Measurements from ENCODE around the gene SSC5D. TPM values are rescaled to one million over a fixed set of nuclear protein-coding genes. Genes with fewer than 3 reads are reported as not detected.

The SSC5D gene
- polyA plus RNA-seq, 1 of the 3 experiments (the other 2 are of a cell fraction) = 4.9 TPM

DNA sequence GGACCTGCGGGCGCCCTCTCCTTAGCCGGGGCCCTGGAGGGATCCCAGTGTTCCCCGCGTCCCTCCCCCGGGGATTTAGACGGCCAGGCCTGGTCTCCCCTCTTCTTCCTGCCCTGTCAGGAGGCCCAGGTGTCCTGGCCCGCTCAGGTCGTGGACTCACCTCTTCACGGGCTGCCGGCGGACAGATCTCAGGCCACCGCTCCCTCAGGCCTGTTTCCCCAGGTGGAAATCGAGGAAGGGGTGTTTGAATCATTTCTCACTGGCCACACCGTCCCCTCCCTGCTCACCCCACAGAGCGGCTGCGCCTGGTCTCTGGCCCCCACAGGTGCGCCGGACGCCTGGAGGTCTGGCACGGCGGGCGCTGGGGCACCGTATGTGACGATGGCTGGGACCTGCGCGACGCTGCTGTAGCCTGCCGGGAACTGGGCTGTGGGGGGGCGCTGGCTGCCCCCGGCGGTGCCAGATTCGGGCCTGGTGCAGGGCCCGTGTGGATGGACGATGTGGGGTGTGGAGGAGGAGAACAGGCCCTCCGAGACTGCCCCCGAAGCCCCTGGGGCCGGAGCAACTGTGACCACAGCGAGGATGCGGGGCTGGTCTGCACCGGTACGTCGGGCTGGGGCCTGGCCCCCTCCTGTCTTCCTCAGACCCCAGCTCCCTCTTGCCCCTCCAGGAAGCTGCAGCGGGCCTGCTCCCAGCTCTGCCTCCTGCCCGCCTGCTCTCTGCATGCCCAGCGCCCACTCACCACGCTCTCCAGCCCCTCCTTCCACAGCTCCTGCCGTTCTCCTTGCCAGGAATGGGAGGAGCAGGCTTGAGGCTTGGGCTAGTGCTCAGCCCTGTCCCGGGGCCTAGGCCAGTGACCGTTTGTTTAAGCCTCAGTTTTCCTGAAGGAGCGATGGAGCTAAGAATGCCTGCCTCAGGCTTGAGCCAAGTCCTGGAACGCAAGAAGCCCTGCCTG is 2.5 kb downstream of the SSC5D start:
- POLR2A ChIA-PET = interaction anchor here (1.6 to 1.8 kb wide), 2 partner anchors 13 to 14 kb away, joined by 3 to 6 read pairs; partner anchors contain the start of gene ZNF628
- H3K4me2 ChIP-seq = no peak overlapping the region
- no peak overlapping the region for H2AFZ ChIP-seq (ENCODE audit: low read depth)
- peaks cover 28% of the 10 kb centered on the region for H3F3A ChIP-seq (replicated peaks; ENCODE audit: insufficient read depth)
- no peak overlapping the region for H3K9ac ChIP-seq
- H3K36me3 ChIP-seq (replicated peaks in 1 of 2; ENCODE audit: control insufficient read depth in 1 of 2, insufficient read depth in 2 of 2, low read length in 1 of 2) = no peaks in the 10 kb centered on the region
- CTCF ChIA-PET = interaction anchor here (1.5 to 15.1 kb wide), 4 partner anchors 10 to 23 kb away, joined by 5 to 162 read pairs (median 23); no protein-coding TSS in a partner anchor
- no peaks in the 10 kb centered on the region for H3K9me3 ChIP-seq
- H3K27ac ChIP-seq (ENCODE audit: low read depth in 2 of 2, low read length in 1 of 2) = no peak overlapping the region; a peak in 1 of 4 replicates
- TF ChIP-seq, protein P1, sequence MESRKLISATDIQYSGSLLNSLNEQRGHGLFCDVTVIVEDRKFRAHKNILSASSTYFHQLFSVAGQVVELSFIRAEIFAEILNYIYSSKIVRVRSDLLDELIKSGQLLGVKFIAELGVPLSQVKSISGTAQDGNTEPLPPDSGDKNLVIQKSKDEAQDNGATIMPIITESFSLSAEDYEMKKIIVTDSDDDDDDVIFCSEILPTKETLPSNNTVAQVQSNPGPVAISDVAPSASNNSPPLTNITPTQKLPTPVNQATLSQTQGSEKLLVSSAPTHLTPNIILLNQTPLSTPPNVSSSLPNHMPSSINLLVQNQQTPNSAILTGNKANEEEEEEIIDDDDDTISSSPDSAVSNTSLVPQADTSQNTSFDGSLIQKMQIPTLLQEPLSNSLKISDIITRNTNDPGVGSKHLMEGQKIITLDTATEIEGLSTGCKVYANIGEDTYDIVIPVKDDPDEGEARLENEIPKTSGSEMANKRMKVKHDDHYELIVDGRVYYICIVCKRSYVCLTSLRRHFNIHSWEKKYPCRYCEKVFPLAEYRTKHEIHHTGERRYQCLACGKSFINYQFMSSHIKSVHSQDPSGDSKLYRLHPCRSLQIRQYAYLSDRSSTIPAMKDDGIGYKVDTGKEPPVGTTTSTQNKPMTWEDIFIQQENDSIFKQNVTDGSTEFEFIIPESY (IDR thresholded peaks at IDR 0.05; ENCODE audit: borderline replicate concordance, low read depth) = no peak
- TF ChIP-seq MEF2A (IDR thresholded peaks at IDR 0.05; ENCODE audit: borderline replicate concordance, low read depth) (no peak), GATA2 (CRISPR knock-in tag; IDR thresholded peaks at IDR 0.05) (no peak), TCF12 (IDR thresholded peaks at IDR 0.05) (no peak), TAF1 (IDR thresholded peaks at IDR 0.05; ENCODE audit: borderline replicate concordance, low read depth, low read length) (no peak), SIN3A (IDR thresholded peaks at IDR 0.05; ENCODE audit: borderline replicate concordance, low read depth, low read length) (no peak), NRF1 (IDR thresholded peaks at IDR 0.05; ENCODE audit: low read depth, low read length) (no peak)
- TF ChIP-seq, protein P2, sequence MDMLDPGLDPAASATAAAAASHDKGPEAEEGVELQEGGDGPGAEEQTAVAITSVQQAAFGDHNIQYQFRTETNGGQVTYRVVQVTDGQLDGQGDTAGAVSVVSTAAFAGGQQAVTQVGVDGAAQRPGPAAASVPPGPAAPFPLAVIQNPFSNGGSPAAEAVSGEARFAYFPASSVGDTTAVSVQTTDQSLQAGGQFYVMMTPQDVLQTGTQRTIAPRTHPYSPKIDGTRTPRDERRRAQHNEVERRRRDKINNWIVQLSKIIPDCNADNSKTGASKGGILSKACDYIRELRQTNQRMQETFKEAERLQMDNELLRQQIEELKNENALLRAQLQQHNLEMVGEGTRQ (IDR thresholded peaks at IDR 0.05; ENCODE audit: borderline replicate concordance, low read depth, low read length) = no peak
- TF ChIP-seq, protein P3, sequence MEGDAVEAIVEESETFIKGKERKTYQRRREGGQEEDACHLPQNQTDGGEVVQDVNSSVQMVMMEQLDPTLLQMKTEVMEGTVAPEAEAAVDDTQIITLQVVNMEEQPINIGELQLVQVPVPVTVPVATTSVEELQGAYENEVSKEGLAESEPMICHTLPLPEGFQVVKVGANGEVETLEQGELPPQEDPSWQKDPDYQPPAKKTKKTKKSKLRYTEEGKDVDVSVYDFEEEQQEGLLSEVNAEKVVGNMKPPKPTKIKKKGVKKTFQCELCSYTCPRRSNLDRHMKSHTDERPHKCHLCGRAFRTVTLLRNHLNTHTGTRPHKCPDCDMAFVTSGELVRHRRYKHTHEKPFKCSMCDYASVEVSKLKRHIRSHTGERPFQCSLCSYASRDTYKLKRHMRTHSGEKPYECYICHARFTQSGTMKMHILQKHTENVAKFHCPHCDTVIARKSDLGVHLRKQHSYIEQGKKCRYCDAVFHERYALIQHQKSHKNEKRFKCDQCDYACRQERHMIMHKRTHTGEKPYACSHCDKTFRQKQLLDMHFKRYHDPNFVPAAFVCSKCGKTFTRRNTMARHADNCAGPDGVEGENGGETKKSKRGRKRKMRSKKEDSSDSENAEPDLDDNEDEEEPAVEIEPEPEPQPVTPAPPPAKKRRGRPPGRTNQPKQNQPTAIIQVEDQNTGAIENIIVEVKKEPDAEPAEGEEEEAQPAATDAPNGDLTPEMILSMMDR (IDR thresholded peaks at IDR 0.05) = no peak
- H4K20me1 ChIP-seq (ENCODE audit: insufficient read depth) = no peaks in the 10 kb centered on the region
- no peaks in the 10 kb centered on the region for H3K27me3 ChIP-seq (ENCODE audit: insufficient read depth)
- no peak for DNase-seq
- H3K4me3 ChIP-seq (ENCODE audit: low read depth in 2 of 2, low read length in 1 of 2) = no peak overlapping the region
- peaks cover 21 to 61% of the 10 kb centered on the region in 2 experiments; a peak in 3 of 4 replicates for H3K4me1 ChIP-seq (ENCODE audit: control insufficient read depth in 1 of 2, insufficient read depth in 2 of 2, low read depth in 1 of 2, low read length in 1 of 2)
- WGBS (ENCODE audit: low lambda C conversion rate) = 79% methylated on average over 32 of the region's 52 CpGs
- peaks cover under 1% of the 10 kb centered on the region; the same call in 1 of the 2 replicates for H3K79me2 ChIP-seq (ENCODE audit: insufficient read depth)
- H3K9me2 ChIP-seq = no peaks in the 10 kb centered on the region
